Loucy (cell line): ENCODE results near the gene PECR.
A peak's percentile ranks its signal among the peaks of the same experiment; 100 is the strongest.
"Not testable (repeated sequence)": the region's sequence is repeated elsewhere in the genome, so short reads cannot be mapped to it uniquely, and the experiment has no call there.

Experiments
- H2AFZ ChIP-seq: fragments of 200-600 bp; sonication (generic); 2 replicates; pipeline ENCODE4 v1.6.0; 2016; ENCODE audit warnings: antibody characterized with exemption, mild to moderate bottlenecking, low read length, moderate library complexity
- H3F3A ChIP-seq: fragments of 200-600 bp; 2 replicates; pipeline ENCODE4 v1.6.0; 2016; ENCODE audit warnings: antibody characterized with exemption, low read depth, mild to moderate bottlenecking
- H3K27me3 ChIP-seq: fragments of 200-600 bp; sonication (generic); 2 replicates; pipeline ENCODE4 v1.6.1; 2014; ENCODE audit warnings: low read length, mild to moderate bottlenecking; ENCODE audit not compliant: insufficient read depth, poor library complexity, severe bottlenecking
- H3K36me3 ChIP-seq: fragments of 200-600 bp; sonication (generic); 2 replicates; pipeline ENCODE4 v1.6.1; 2016; ENCODE audit warnings: low read length; ENCODE audit not compliant: insufficient read depth
- H3K4me1 ChIP-seq: fragments of 200-600 bp; sonication (generic); 2 replicates; pipeline ENCODE4 v1.5.1; 2014; ENCODE audit warnings: low read length, mild to moderate bottlenecking; ENCODE audit not compliant: insufficient read depth, poor library complexity, severe bottlenecking
- H3K4me2 ChIP-seq: fragments of 200-600 bp; sonication (generic); 2 replicates; pipeline ENCODE4 v1.6.0; 2014; ENCODE audit warnings: antibody characterized with exemption, low read length, low read depth, mild to moderate bottlenecking; ENCODE audit not compliant: poor library complexity, severe bottlenecking
- H3K4me3 ChIP-seq: fragments of 200-600 bp; sonication (generic); 2 replicates; pipeline ENCODE4 v1.5.1; 2014; ENCODE audit warnings: low read length, mild to moderate bottlenecking, mixed read lengths; ENCODE audit not compliant: poor library complexity, severe bottlenecking
- H3K79me2 ChIP-seq: fragments of 200-600 bp; sonication (generic); 2 replicates; pipeline ENCODE4 v1.6.1; 2014; ENCODE audit warnings: low read length; ENCODE audit not compliant: insufficient read depth
- H3K9ac ChIP-seq: fragments of 200-600 bp; sonication (generic); 2 replicates; pipeline ENCODE4 v1.6.0; 2014; ENCODE audit warnings: mild to moderate bottlenecking, low read depth, low read length, moderate library complexity; ENCODE audit not compliant: poor library complexity, severe bottlenecking
- H3K9me2 ChIP-seq: fragments of 200-600 bp; sonication (generic); replicated peaks from 2 replicates; pipeline ENCODE4 v1.6.1; 2016; ENCODE audit warnings: low read depth, low read length, mixed read lengths
- H3K9me3 ChIP-seq: fragments of 200-600 bp; sonication (generic); 2 replicates; pipeline ENCODE4 v1.6.1; 2014; ENCODE audit warnings: mild to moderate bottlenecking, antibody characterized with exemption, low read length, low read depth; ENCODE audit not compliant: insufficient read depth
- H4K20me1 ChIP-seq: fragments of 200-600 bp; sonication (generic); 2 replicates; pipeline ENCODE4 v1.6.0; 2014; ENCODE audit warnings: antibody characterized with exemption, low read length, mild to moderate bottlenecking; ENCODE audit not compliant: insufficient read depth, poor library complexity, severe bottlenecking
- CTCF ChIP-seq: fragments of 200-600 bp; sonication (generic); conservative IDR thresholded peaks from 2 replicates; pipeline ENCODE4 v1.5.1; 2014; ENCODE audit warnings: mild to moderate bottlenecking, antibody characterized with exemption, low read length
- EZH2phosphoT487 ChIP-seq: fragments of 200-600 bp; IDR thresholded peaks from 2 replicates; pipeline ENCODE4 v1.6.1; 2018; ENCODE audit warnings: antibody characterized with exemption, mild to moderate bottlenecking, moderate library complexity, borderline replicate concordance

Gene PECR

GRCh38 chr2:216012830-216013079, 68.9 kb downstream of the PECR start:
- Histone ChIP-seq H3K9me2 (no peaks in the 10 kb centered on the region), H3K36me3 (no peaks in the 10 kb centered on the region), H3K9ac (peak overlapping the region; percentile 88), H3K27me3 (no peaks in the 10 kb centered on the region), H3K79me2 (peaks cover 54% of the 10 kb centered on the region), H3K4me3 (peak overlapping the region; percentile 95), H4K20me1 (peaks cover 15% of the 10 kb centered on the region), H3K4me2 (peak overlapping the region; percentile 89), H3F3A (0 out of 2 replicates have a peak, but pooled peaks cover 3% of the 10 kb centered on the region), H3K4me1 (peaks cover 57% of the 10 kb centered on the region), H2AFZ (peak overlapping the region; percentile 60), H3K9me3 (no peaks in the 10 kb centered on the region)
- TF ChIP-seq CTCF = no peak
- no peak for TF ChIP-seq EZH2phosphoT487

GRCh38 chr2:216012133-216012829, 69.3 kb downstream of the PECR start:
- TF ChIP-seq CTCF (no peak), EZH2phosphoT487 (no peak)
- Histone ChIP-seq H4K20me1 (peaks cover 15% of the 10 kb centered on the region), H3K27me3 (no peaks in the 10 kb centered on the region), H3K9ac (peak overlapping the region; percentile 88), H3K9me2 (no peaks in the 10 kb centered on the region), H3F3A (0 out of 2 replicates have a peak, but pooled peaks cover 3% of the 10 kb centered on the region), H3K4me1 (peaks cover 52% of the 10 kb centered on the region), H3K79me2 (peaks cover 54% of the 10 kb centered on the region), H3K4me2 (peak overlapping the region; percentile 89), H3K9me3 (no peaks in the 10 kb centered on the region), H3K4me3 (peak overlapping the region; percentile 95), H2AFZ (peak overlapping the region; percentile 60; the same call in 1 of the 2 replicates), H3K36me3 (no peaks in the 10 kb centered on the region)

- H3K9me2 ChIP-seq, H3K36me3 ChIP-seq, H2AFZ ChIP-seq, H3K9ac ChIP-seq, H3K27me3 ChIP-seq, H3K9me3 ChIP-seq: not testable (repeated sequence)
- H3K4me3 ChIP-seq = peak overlapping the region; percentile 19
- peak overlapping the region; percentile 89 for H3K4me2 ChIP-seq
- peaks cover 15% of the 10 kb centered on the region for H4K20me1 ChIP-seq
- H3F3A ChIP-seq = peaks cover 10% of the 10 kb centered on the region
- H3K79me2 ChIP-seq = peaks cover 77% of the 10 kb centered on the region
- peaks cover 57% of the 10 kb centered on the region for H3K4me1 ChIP-seq
These were observed 72.4 kb downstream of the PECR start for GRCh38 chr2:216009215-216009614.

GRCh38 chr2:216008387-216008786, 73.2 kb downstream of the PECR start:
- H3K9me3 ChIP-seq = no peaks in the 10 kb centered on the region
- H3K4me1 ChIP-seq = peaks cover 59% of the 10 kb centered on the region
- H3K79me2 ChIP-seq = peaks cover 82% of the 10 kb centered on the region
- no peak overlapping the region for H2AFZ ChIP-seq
- no peaks in the 10 kb centered on the region for H3K9me2 ChIP-seq
- H3F3A ChIP-seq = peaks cover 10% of the 10 kb centered on the region
- H3K36me3 ChIP-seq = no peaks in the 10 kb centered on the region
- H3K27me3 ChIP-seq = no peaks in the 10 kb centered on the region
- H4K20me1 ChIP-seq = peaks cover 15% of the 10 kb centered on the region
- H3K4me3 ChIP-seq = no peak overlapping the region
- no peak overlapping the region for H3K9ac ChIP-seq
- TF ChIP-seq CTCF = peak; percentile 58
- TF ChIP-seq EZH2phosphoT487 = no peak
- H3K4me2 ChIP-seq = peak overlapping the region; percentile 21
